T-helper 9 cell (primary cell): ENCODE measurements around the gene UBE2G1.

Experiments used
- DNase-seq: peaks from one replicate; pipeline ENCODE4 v3.0.0-alpha.2; 2020

UBE2G1 gene

GRCh38 chr17:4241535-4241934 is 124.9 kb downstream of the UBE2G1 start:
- DNase-seq: no peak

DNA sequence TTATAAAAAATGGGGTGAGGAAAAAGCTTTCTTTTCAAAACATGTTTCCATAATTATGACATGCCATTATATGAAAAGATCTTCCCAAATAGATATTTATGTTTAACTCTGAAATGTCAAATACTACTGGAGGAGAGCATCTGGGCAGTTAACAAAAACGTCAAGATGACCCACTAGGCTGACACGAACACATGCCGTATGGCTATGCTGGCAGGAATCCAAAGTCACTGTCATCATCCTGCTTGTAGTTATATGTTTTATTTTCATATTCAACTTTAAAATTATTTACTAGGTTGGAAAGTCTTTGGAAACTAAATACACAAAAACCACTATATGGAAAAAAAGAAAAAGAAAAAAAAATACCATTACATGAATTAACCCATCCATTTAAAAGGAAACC is 130.0 kb downstream of the UBE2G1 start:
- DNase-seq: no peak

DNA sequence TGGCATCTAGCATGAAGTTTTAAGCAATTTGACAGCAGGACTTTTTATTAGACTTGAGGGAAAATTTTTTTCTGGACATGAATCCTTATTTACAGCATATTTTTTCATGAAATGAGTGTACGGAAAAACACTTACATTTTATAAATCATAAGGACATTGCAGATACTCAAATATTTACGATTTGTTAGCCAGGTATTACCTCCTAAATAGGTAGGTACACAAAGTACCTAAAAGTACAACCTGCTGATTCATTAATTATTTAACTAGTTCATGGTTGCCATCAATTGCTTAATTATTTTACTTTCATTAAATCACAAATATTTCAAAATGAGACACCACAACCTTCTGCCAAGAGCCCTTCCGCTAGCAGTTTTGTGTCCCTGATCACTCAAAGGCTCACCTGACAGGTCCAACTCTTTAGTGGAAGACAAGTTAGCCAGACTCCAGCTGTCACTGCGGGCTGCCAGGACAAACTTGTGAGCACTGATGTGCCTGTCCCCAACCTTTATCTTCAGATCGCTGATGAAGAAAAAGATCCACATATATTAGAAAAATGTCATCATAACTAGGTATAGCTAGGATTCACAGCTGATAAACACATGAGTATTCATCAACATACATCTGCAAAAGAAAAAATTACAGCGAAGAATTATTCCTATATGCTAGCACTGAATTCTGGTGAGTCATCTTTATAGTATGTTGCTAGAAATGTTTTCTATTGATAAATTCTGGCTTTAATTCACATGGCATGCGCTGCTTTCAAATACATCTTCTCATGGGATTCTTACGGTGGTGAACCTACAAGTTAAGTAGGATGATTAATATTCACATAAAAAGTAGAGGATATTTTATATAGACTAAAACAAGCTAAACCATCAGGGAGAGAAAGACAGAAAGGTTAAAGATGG is 130.8 kb downstream of the UBE2G1 start:
- DNase-seq: no peak

GRCh38 chr17:4234401-4234800 is 132.1 kb downstream of the UBE2G1 start:
- no peak for DNase-seq

- DNase-seq: no peak
Measured at GRCh38 chr17:4233668-4234258, 132.7 kb downstream of the UBE2G1 start.

GRCh38 chr17:4232168-4232813 is 134.2 kb downstream of the UBE2G1 start:
- DNase-seq: no peak

DNA sequence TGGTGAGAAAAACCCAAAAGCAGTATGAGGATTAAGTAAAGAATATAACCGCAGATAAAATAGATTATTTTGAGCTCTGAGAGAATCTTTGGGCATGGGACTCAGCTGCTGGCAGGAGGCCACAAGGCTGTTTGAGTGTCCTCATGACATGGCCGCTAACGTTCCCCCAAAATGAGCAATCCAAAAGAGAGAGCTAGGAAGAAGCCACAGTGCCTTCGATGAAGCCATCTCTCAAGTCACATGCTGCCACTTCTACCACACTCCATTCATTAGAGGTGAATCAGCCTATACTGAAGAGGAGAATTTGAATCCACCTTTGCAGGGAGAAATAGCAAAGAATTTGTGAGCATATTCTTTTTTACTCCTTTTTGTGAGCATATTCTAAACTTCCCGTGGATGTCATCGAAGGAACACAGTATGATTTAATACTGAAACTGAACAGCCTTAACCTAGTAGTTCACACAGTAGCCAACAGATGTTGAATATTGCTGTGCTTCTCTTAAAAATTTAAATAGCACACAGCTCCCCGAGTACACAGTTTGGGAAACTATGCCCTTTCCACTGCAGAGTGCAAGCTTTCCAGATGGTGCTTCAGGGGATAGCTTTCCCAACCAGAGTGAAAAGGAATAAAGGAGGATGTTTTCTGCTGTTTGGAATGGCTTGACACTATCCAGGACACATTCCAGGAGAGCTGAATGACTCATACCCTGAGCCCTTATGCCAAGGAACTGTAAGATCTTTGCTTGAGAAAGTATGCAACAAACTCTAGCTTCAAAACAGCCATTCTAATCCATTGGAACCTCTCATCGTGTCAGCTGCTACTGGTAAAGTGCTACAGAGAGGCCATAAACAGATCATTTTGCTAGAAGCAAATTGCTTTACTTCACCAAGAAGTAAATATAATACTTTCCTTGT is 136.6 kb downstream of the UBE2G1 start:
- no peak for DNase-seq

DNA sequence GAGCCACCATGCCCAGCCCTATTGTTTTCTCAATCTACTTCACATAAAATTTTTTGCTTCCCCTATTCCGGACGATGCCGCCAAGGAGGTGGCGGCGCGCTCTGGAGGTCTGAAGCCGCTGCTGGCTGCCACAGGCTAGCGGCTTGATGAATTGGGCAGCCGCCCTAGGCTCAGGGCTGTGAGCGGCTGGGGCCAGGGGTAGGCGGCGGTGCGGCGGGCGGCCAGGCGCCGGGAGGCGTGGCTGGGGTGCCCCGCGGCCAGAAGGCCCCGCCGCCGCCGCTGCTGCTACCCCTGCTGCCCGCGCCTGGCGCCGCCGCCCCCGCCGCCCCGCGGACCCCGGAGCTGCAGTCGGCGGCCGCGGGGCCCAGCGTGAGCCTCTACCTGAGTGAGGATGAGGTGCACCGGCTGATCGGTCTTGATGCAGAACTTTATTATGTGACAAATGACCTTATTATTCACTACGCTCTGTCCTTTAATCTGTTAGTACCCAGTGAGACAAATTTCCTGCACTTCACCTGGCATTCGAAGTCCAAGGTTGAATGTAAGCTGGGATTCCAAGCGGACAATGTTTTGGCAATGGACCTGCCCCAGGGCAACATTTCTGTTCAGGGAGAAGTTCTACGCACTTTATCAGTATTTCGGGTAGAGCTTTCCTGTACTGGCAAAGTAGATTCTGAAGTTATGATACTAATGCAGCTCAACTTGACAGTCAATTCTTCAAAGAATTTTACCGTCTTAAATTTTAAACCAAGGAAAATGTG is 144.4 kb downstream of the UBE2G1 start:
- no peak for DNase-seq

- DNase-seq: no peak
Measured at GRCh38 chr17:4221163-4221562, 145.3 kb downstream of the UBE2G1 start.

- DNase-seq: no peak
Measured at GRCh38 chr17:4220655-4221054, 145.8 kb downstream of the UBE2G1 start.
